MCF 10A (cell line): ENCODE measurements around the gene SH2D4B. TPM values are rescaled to one million over a fixed set of nuclear protein-coding genes. Genes with fewer than 3 reads are reported as not detected.

Experiments used
- BruUV-seq: library from RNA; stranded (reverse); fragments of 400-500 nt; replicated peaks from 2 replicates; lab custom pipeline; 2021; lab: Mats Ljungman, UMichigan
- CTCF ChIA-PET: fragments of 300-600 bp; sonication (Branson Sonifier 250); formaldehyde crosslinking; extraction: SDS; loops from one replicate; lab custom pipeline; 2021; ENCODE audit warnings: antibody characterized with exemption, inconsistent platforms; lab: Yijun Ruan, JAX
- POLR2A ChIA-PET: fragments of 300-600, 350-650 bp; sonication (Branson Sonifier 250); formaldehyde crosslinking; extraction: SDS; loops from one replicate; lab custom pipeline; 2020; ENCODE audit warnings: antibody characterized with exemption, inconsistent platforms; lab: Yijun Ruan, JAX
- DNase-seq: peaks from one replicate; pipeline ENCODE4 v3.0.0-alpha.2; 2018; ENCODE audit not compliant: unreplicated experiment
- H3K27ac Mint-ChIP-seq: one replicate; pipeline ENCODE4 v1.8.0; 2022; ENCODE audit warnings: mild to moderate bottlenecking, low read depth, mixed read lengths; ENCODE audit not compliant: unreplicated experiment
- H3K27me3 Mint-ChIP-seq: one replicate; pipeline ENCODE4 v1.8.0; 2022; ENCODE audit warnings: mixed read lengths; ENCODE audit not compliant: insufficient read depth, unreplicated experiment
- H3K36me3 Mint-ChIP-seq: one replicate; pipeline ENCODE4 v1.8.0; 2022; ENCODE audit warnings: mild to moderate bottlenecking, moderate library complexity, mixed read lengths; ENCODE audit not compliant: insufficient read depth, unreplicated experiment
- H3K4me1 Mint-ChIP-seq: one replicate; pipeline ENCODE4 v1.8.0; 2022; ENCODE audit warnings: mixed read lengths; ENCODE audit not compliant: insufficient read depth, unreplicated experiment
- H3K4me3 Mint-ChIP-seq: one replicate; pipeline ENCODE4 v1.8.0; 2022; ENCODE audit warnings: mild to moderate bottlenecking, moderate library complexity, mixed read lengths; ENCODE audit not compliant: unreplicated experiment
- H3K9me3 Mint-ChIP-seq: one replicate; pipeline ENCODE4 v1.8.0; 2022; ENCODE audit warnings: mixed read lengths; ENCODE audit not compliant: unreplicated experiment
- CTCF ChIP-seq: fragments of 200-600 bp; IDR thresholded peaks from one replicate; pipeline ENCODE4 v1.8.0; 2022; ENCODE audit warnings: antibody characterized with exemption, mild to moderate bottlenecking; ENCODE audit not compliant: unreplicated experiment
- intact Hi-C: fragments of 100-400 bp; cut with micrococcal nuclease; formaldehyde crosslinking; loops from 2 replicates; pipeline ENCODE4 v1.14.1; 2022
- total RNA-seq: library from RNA; stranded (reverse); gene quantifications from 2 replicates; pipeline ENCODE4 v1.2.3, GENCODE V29; 2022

The SH2D4B gene
- total RNA-seq, 1 experiment from 2014 or later: not detected

- CTCF ChIA-PET: no interaction called here
- DNase-seq: no peak
- POLR2A ChIA-PET: no interaction called here
- H3K9me3 Mint-ChIP-seq: peaks cover 2% of the 10 kb centered on the region
- H3K27ac Mint-ChIP-seq: no peak overlapping the region
- H3K36me3 Mint-ChIP-seq: peaks cover 5% of the 10 kb centered on the region
- H3K4me1 Mint-ChIP-seq: no peaks in the 10 kb centered on the region
- BruUV-seq: no TSS peak
- no peak overlapping the region for H3K4me3 Mint-ChIP-seq
- TF ChIP-seq CTCF: no peak
- H3K27me3 Mint-ChIP-seq: peaks cover 44% of the 10 kb centered on the region
- intact Hi-C loops: no loop called here
These were observed 44.7 kb downstream of the SH2D4B start for GRCh38 chr10:80582286-80582960.

GRCh38 chr10:80583685-80584084 lies 46.0 kb downstream of the SH2D4B start:
- intact Hi-C loops: no loop called here
- peaks cover 12% of the 10 kb centered on the region for H3K9me3 Mint-ChIP-seq
- no peaks in the 10 kb centered on the region for H3K4me1 Mint-ChIP-seq
- no peak for TF ChIP-seq CTCF
- H3K4me3 Mint-ChIP-seq: no peak overlapping the region
- H3K27me3 Mint-ChIP-seq: peaks cover 35% of the 10 kb centered on the region
- ChIA-PET CTCF (no interaction called here), POLR2A (interaction anchor here (1.6 kb wide), 1 partner anchor 10 kb away, joined by 4 read pairs; no protein-coding TSS in a partner anchor)
- no TSS peak for BruUV-seq
- H3K36me3 Mint-ChIP-seq: peaks cover 5% of the 10 kb centered on the region
- no peak for DNase-seq
- H3K27ac Mint-ChIP-seq: no peak overlapping the region

GRCh38 chr10:80585812-80586211 lies 48.1 kb downstream of the SH2D4B start:
- no peak for TF ChIP-seq CTCF
- Mint-ChIP-seq H3K27me3 (peaks cover 21% of the 10 kb centered on the region), H3K36me3 (peaks cover 5% of the 10 kb centered on the region), H3K4me1 (peaks cover 10% of the 10 kb centered on the region), H3K4me3 (no peak overlapping the region), H3K27ac (no peak overlapping the region), H3K9me3 (peaks cover 12% of the 10 kb centered on the region)
- intact Hi-C loops: no loop called here
- BruUV-seq: no TSS peak
- ChIA-PET CTCF (interaction anchor here (1.5 kb wide), 1 partner anchor 11 kb away, joined by 4 read pairs; no protein-coding TSS in a partner anchor), POLR2A (no interaction called here)
- no peak for DNase-seq

- TF ChIP-seq CTCF: no peak
- BruUV-seq: no TSS peak
- H3K27me3 Mint-ChIP-seq: peaks cover 10% of the 10 kb centered on the region
- ChIA-PET CTCF (interaction anchor here (0.5 to 1.8 kb wide), 7 partner anchors 10 to 221 kb away, joined by 3 to 6 read pairs (median 4); no protein-coding TSS in a partner anchor), POLR2A (no interaction called here)
- H3K9me3 Mint-ChIP-seq: peaks cover 12% of the 10 kb centered on the region
- no peak for DNase-seq
- H3K4me3 Mint-ChIP-seq: no peak overlapping the region
- peaks cover 15% of the 10 kb centered on the region for H3K4me1 Mint-ChIP-seq
- intact Hi-C loops: no loop called here
- H3K27ac Mint-ChIP-seq: no peak overlapping the region
- peaks cover 5% of the 10 kb centered on the region for H3K36me3 Mint-ChIP-seq
These were observed 50.8 kb downstream of the SH2D4B start for GRCh38 chr10:80588546-80588945.
